K562 (cell line): ENCODE measurements around the gene ZNF665. TPM values are rescaled to one million over a fixed set of nuclear protein-coding genes. Genes with fewer than 3 reads are reported as not detected.

Experiments
- DDX20 ChIP-seq: fragments of 450-650 bp; IDR thresholded peaks from 2 replicates; pipeline ENCODE4 v1.6.1; 2016; ENCODE audit warnings: missing genetic modification characterization, low read depth, mild to moderate bottlenecking, missing compliant biosample characterization, moderate library complexity
- FOXJ3 ChIP-seq: sonication (generic); formaldehyde crosslinking; IDR thresholded peaks from 2 replicates; pipeline ENCODE4 v1.4.0; 2020; ENCODE audit warnings: mild to moderate bottlenecking, missing genetic modification reagents
- GTF2F1 ChIP-seq: IDR thresholded peaks from 2 replicates; pipeline ENCODE4 v1.6.1; 2011; ENCODE audit warnings: low read depth, low read length, improper control_type of control experiment
- HMGN3 ChIP-seq: IDR thresholded peaks from 2 replicates; pipeline ENCODE4 v1.6.1; 2011; ENCODE audit warnings: borderline replicate concordance, low read depth, mild to moderate bottlenecking, mixed read lengths, low read length; ENCODE audit not compliant: insufficient read length; ENCODE audit errors: extremely low read depth
- MED1 ChIP-seq: sonication (generic); formaldehyde crosslinking; IDR thresholded peaks from 2 replicates; pipeline ENCODE4 v1.8.1; 2023; ENCODE audit warnings: missing genetic modification reagents, borderline replicate concordance
- MTA3 ChIP-seq: fragments of 450-650 bp; formaldehyde crosslinking; IDR thresholded peaks from 2 replicates; pipeline ENCODE4 v1.6.1; 2017; ENCODE audit warnings: mild to moderate bottlenecking, borderline replicate concordance
- NRF1 ChIP-seq, 2 experiments: fragments of 450-650 bp; IDR thresholded peaks in 1 of 2; conservative IDR thresholded peaks in 1 of 2; 2 replicates each; pipeline ENCODE4 v1.6.1; 2014; ENCODE audit warnings: mild to moderate bottlenecking in 2 of 2
- POLR2H ChIP-seq: IDR thresholded peaks from 2 replicates; pipeline ENCODE4 v1.6.1; 2016; ENCODE audit warnings: missing genetic modification characterization, low read depth, mild to moderate bottlenecking, control low read depth, missing compliant biosample characterization, moderate library complexity
- SIX5 ChIP-seq, 2 experiments: IDR thresholded peaks; 2 replicates each; pipeline ENCODE4 v1.6.1; 2011; ENCODE audit warnings: low read length in 2 of 2, borderline replicate concordance in 1 of 2, low read depth in 1 of 2, mild to moderate bottlenecking in 1 of 2, moderate library complexity in 1 of 2; ENCODE audit not compliant: insufficient read depth in 1 of 2
- SLC30A9 ChIP-seq: fragments of 250-450 bp; sonication (Bioruptor Pico); IDR thresholded peaks from 2 replicates; pipeline ENCODE4 v1.8.0; 2022; ENCODE audit warnings: mild to moderate bottlenecking, moderate library complexity
- SMAD4 ChIP-seq: fragments of 250-450 bp; sonication (Bioruptor Pico); conservative IDR thresholded peaks from 2 replicates; pipeline ENCODE4 v1.8.0; 2021; ENCODE audit warnings: inconsistent platforms, mild to moderate bottlenecking, moderate library complexity
- SREBF1 ChIP-seq: fragments of 150-350 bp; IDR thresholded peaks from 2 replicates; pipeline ENCODE4 v1.6.1; 2014; ENCODE audit warnings: antibody characterized with exemption, low read depth, low read length, borderline replicate concordance
- TBP ChIP-seq: optimal IDR thresholded peaks from 2 replicates; pipeline ENCODE3; 2011; ENCODE audit warnings: low read depth, low read length, improper control_type of control experiment
- TCF3 ChIP-seq: sonication (generic); formaldehyde crosslinking; IDR thresholded peaks from 2 replicates; pipeline ENCODE4 v1.4.0; 2020; ENCODE audit warnings: mild to moderate bottlenecking, missing genetic modification reagents
- TSC22D4 ChIP-seq: fragments of 450-650 bp; IDR thresholded peaks from 2 replicates; pipeline ENCODE4 v1.6.1; 2016; ENCODE audit warnings: missing genetic modification characterization, missing biosample characterization, control low read depth
- ZBED1 ChIP-seq: IDR thresholded peaks from 2 replicates; pipeline ENCODE4 v1.6.1; 2014
- ZNF197 ChIP-seq: fragments of 200-800 bp; sonication (Bioruptor generic); IDR thresholded peaks from 2 replicates; pipeline ENCODE4 v1.6.1; 2016; ENCODE audit warnings: low read depth, missing genetic modification characterization, missing compliant biosample characterization
- ZNF583 ChIP-seq: fragments of 250-450 bp; sonication (Bioruptor Pico); IDR thresholded peaks from 2 replicates; pipeline ENCODE4 v1.4.0; 2020
- polyA plus RNA-seq, 8 experiments: library from polyadenylated mRNA; depleted of rRNA in 4 of 8; stranded (reverse) in 5 of 8; unstranded in 3 of 8; fragments of >200 nt; fragmentation: Nextera tagmentation in 2 of 8; fragmentation: Illumina TruSeq in 1 of 8; extraction: Ambion mirVana in 2 of 8; extraction: Trizol in 1 of 8; gene quantifications; 2 replicates each; pipeline versions ENCODE4 v1.2.1 to v1.2.3, GENCODE V29; 2011 to 2014; ENCODE audit warnings: inconsistent platforms in 1 of 8, missing spikeins in 1 of 8
- total RNA-seq, 7 experiments: library from RNA; depleted of rRNA in 6 of 7; stranded (reverse); fragments of >200 nt in 6 of 7; fragmentation: Illumina TruSeq in 2 of 7; extraction: Trizol in 2 of 7; gene quantifications; 2 replicates each; pipeline versions ENCODE4 v1.2.1 to v1.2.3, GENCODE V29; 2011 to 2021; ENCODE audit warnings: low replicate concordance in 1 of 7
- TF ChIP-seq, protein P1 (sequence below): fragments of 200-800 bp; sonication (Bioruptor generic); IDR thresholded peaks from 2 replicates; pipeline ENCODE4 v1.6.1; 2017; ENCODE audit warnings: missing genetic modification characterization, missing compliant biosample characterization
- TF ChIP-seq, protein P2 (sequence below): fragments of 250-450 bp; sonication (Bioruptor Pico); IDR thresholded peaks from 2 replicates; pipeline ENCODE4 v1.5.0; 2021; ENCODE audit warnings: mild to moderate bottlenecking, borderline replicate concordance
- TF ChIP-seq, protein P3 (sequence below): fragments of 450-650 bp; IDR thresholded peaks from 2 replicates; pipeline ENCODE4 v1.6.1; 2017; ENCODE audit warnings: antibody characterized with exemption

Gene ZNF665
- total and polyA plus RNA-seq, 9 of the 15 experiments (the other 6 are each of a cell fraction or from before 2014, with no cell fraction given) = 1.9 to 7.6 (median 2.8) TPM

DNA sequence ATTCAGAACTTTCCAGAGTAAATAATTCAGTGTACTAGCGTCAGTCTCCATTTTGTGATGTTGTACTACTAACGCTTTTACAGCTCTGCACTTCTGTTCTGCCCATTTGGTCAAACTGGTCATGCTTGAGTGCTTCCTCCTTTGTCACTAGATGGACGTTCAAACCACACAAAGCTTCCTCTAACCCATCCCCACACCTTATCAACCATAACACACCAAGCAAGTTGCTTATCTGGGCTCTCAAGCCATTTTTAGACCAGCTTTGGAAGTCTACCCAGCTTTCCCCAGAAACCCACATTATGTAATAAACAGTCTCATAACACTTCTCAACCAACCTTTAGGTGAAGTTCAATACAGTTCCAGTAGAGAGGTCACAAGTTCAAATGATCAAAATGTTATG is 32.0 kb downstream of the ZNF665 start (continued):
- TF ChIP-seq SREBF1 (no peak), TCF3 (CRISPR knock-in tag) (peak; percentile 97), DDX20 (no peak), MTA3 (peak; percentile 67; the same call in 1 of the 2 replicates), SMAD4 (CRISPR knock-in tag) (peak; percentile 95), NRF1 (conservative IDR thresholded peaks at IDR 0.05 in 1 of 2, IDR thresholded peaks at IDR 0.05 in 1 of 2) (peak in 1 of 2 experiments; percentile 41; a peak in 2 of 4 replicates), TBP (no peak), SIX5 (IDR thresholded peaks at IDR 0.05; ENCODE audit: borderline replicate concordance in 1 of 2, insufficient read depth in 1 of 2, low read depth in 1 of 2, low read length in 2 of 2) (no peak), POLR2H (no peak), ZBED1 (no peak), MED1 (CRISPR knock-in tag) (no peak), ZNF197 (no peak), GTF2F1 (no peak), ZNF583 (CRISPR knock-in tag) (no peak), FOXJ3 (CRISPR knock-in tag) (no peak), TSC22D4 (tag) (no peak), HMGN3 (no peak), SLC30A9 (CRISPR knock-in tag) (no peak)
- TF ChIP-seq, protein P1, sequence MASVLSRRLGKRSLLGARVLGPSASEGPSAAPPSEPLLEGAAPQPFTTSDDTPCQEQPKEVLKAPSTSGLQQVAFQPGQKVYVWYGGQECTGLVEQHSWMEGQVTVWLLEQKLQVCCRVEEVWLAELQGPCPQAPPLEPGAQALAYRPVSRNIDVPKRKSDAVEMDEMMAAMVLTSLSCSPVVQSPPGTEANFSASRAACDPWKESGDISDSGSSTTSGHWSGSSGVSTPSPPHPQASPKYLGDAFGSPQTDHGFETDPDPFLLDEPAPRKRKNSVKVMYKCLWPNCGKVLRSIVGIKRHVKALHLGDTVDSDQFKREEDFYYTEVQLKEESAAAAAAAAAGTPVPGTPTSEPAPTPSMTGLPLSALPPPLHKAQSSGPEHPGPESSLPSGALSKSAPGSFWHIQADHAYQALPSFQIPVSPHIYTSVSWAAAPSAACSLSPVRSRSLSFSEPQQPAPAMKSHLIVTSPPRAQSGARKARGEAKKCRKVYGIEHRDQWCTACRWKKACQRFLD (CRISPR knock-in tag) = peak; percentile 77; the same call in 1 of the 2 replicates
- TF ChIP-seq, protein P2, sequence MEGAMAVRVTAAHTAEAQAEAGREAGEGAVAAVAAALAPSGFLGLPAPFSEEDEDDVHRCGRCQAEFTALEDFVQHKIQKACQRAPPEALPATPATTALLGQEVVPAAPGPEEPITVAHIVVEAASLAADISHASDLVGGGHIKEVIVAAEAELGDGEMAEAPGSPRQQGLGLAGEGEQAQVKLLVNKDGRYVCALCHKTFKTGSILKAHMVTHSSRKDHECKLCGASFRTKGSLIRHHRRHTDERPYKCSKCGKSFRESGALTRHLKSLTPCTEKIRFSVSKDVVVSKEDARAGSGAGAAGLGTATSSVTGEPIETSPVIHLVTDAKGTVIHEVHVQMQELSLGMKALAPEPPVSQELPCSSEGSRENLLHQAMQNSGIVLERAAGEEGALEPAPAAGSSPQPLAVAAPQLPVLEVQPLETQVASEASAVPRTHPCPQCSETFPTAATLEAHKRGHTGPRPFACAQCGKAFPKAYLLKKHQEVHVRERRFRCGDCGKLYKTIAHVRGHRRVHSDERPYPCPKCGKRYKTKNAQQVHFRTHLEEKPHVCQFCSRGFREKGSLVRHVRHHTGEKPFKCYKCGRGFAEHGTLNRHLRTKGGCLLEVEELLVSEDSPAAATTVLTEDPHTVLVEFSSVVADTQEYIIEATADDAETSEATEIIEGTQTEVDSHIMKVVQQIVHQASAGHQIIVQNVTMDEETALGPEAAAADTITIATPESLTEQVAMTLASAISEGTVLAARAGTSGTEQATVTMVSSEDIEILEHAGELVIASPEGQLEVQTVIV (CRISPR knock-in tag) = no peak
- TF ChIP-seq, protein P3, sequence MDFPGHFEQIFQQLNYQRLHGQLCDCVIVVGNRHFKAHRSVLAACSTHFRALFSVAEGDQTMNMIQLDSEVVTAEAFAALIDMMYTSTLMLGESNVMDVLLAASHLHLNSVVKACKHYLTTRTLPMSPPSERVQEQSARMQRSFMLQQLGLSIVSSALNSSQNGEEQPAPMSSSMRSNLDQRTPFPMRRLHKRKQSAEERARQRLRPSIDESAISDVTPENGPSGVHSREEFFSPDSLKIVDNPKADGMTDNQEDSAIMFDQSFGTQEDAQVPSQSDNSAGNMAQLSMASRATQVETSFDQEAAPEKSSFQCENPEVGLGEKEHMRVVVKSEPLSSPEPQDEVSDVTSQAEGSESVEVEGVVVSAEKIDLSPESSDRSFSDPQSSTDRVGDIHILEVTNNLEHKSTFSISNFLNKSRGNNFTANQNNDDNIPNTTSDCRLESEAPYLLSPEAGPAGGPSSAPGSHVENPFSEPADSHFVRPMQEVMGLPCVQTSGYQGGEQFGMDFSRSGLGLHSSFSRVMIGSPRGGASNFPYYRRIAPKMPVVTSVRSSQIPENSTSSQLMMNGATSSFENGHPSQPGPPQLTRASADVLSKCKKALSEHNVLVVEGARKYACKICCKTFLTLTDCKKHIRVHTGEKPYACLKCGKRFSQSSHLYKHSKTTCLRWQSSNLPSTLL = no peak
